Sciatic nerve (tissue), 2 donors: ENCODE measurements around the gene FBXO24. TPM values are rescaled to one million over a fixed set of nuclear protein-coding genes. Genes with fewer than 3 reads are reported as not detected.
A peak's percentile ranks its signal among the peaks of the same experiment; 100 is the strongest.
"Not testable (repeated sequence)": the region's sequence is repeated elsewhere in the genome, so short reads cannot be mapped to it uniquely, and the experiment has no call there.

ENCODE experiments used
- ATAC-seq: fragments of 200-7000 bp; cut with Tn5 transposase; one replicate; pipeline ENCODE4 v1.9.1; 2020; ENCODE audit warnings: mild to moderate bottlenecking, moderate library complexity
- DNase-seq: peaks from one replicate; pipeline ENCODE4 v3.0.0-alpha.2; 2020; ENCODE audit warnings: low spot score
- intact Hi-C: fragments of 100-400 bp; cut with DNase I; formaldehyde crosslinking; loops from one replicate; pipeline ENCODE4 v1.14.2; 2022
- total RNA-seq: library from RNA; stranded (reverse); fragmentation: NEBNext Ultra II Directional; extraction: Animal tissue kit (Norgen Biotek cat#: 25700); gene quantifications from one replicate; pipeline ENCODE4 v1.2.1, GENCODE V29; 2021
- donor health status: DM: no; HTN: no; CAD: no.
- donor health status: DM: no; HTN: no; CAD: no.

The FBXO24 gene
- total RNA-seq, 1 donor from 2014 or later, result 1.2 TPM

GRCh38 chr7:100553032-100553431 lies 33.1 kb upstream of the FBXO24 start:
- no peak for DNase-seq
- no peak for ATAC-seq
- intact Hi-C loops, result no loop called here

- DNase-seq (no peak), ATAC-seq (no peak)
- intact Hi-C loops, result no loop called here
These were observed 30.4 kb upstream of the FBXO24 start for GRCh38 chr7:100555701-100556100.

GRCh38 chr7:100556541-100556940 lies 29.6 kb upstream of the FBXO24 start:
- intact Hi-C loops, result no loop called here
- peak; percentile 25 for ATAC-seq
- no peak for DNase-seq

GRCh38 chr7:100559127-100559526 lies 27.0 kb upstream of the FBXO24 start:
- no peak for ATAC-seq
- intact Hi-C loops, result no loop called here
- no peak for DNase-seq

DNA sequence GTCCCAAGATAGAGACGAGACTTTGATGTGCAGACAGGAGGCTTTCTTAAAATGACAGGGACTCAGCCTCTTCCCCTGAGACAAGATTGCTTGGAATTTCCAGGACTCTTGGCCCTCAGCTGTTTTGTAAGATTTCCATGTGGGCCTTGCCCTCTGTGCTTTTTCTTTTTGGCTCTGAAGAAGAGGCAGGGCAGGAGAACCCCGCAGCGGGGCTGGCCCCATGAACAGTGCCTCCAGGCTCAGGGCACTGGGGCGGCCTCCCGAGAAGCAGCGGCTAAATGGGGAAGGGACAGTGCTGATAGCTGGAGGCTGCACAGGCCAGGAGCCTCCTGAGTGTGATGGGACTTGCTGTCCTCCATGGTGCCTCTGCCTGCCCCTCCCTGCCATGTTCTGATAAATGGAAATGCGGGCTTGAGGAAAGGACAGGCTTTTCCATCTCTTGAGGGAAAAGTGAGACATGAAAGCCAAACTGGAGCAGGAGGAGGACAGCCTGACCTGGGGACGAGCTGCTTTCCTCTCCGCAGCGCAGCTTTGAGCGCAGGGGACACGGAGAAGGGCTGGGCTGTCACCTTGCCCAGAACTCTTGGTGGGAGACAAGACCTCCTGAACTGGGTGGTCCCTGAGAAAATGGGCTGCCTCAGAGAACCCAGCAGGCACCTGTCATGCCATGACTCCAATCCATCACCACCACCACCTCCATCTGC lies 24.5 kb upstream of the FBXO24 start:
- ATAC-seq (no peak), DNase-seq (no peak)
- intact Hi-C loops, result loop anchor here (5.0 kb wide), 1 partner anchor 94 kb away; no protein-coding TSS in a partner anchor

GRCh38 chr7:100562195-100563099 lies 23.7 kb upstream of the FBXO24 start:
- DNase-seq, result no peak
- ATAC-seq, result no peak
- intact Hi-C loops, result loop anchor here (5.0 kb wide), 1 partner anchor 95 kb away; no protein-coding TSS in a partner anchor

DNA sequence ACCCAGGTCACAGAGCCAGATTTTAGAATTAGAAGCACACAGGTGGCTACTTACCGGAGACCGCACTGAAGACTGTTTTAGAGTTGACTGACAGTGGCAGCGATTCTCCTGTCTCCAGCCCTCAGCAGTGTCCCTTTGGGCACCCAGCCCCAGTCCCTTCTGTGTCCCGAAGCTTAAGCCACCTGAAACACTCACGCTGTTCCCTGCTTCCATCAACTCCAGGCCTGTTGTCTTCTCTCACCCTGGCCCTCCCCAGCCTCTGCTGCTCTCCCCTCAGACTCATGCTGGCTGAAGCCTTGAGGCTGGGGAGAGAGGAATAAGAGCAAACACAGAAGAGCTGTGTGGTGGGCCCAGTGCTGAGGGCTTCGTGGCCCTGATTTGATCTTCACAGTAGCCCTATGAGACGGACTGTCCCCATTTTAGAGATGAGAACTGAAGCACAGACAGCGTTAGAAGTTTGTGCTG lies 23.0 kb upstream of the FBXO24 start:
- ATAC-seq (no peak), DNase-seq (no peak)
- intact Hi-C loops, result loop anchor here (5.0 kb wide), 1 partner anchor 96 kb away; no protein-coding TSS in a partner anchor

DNA sequence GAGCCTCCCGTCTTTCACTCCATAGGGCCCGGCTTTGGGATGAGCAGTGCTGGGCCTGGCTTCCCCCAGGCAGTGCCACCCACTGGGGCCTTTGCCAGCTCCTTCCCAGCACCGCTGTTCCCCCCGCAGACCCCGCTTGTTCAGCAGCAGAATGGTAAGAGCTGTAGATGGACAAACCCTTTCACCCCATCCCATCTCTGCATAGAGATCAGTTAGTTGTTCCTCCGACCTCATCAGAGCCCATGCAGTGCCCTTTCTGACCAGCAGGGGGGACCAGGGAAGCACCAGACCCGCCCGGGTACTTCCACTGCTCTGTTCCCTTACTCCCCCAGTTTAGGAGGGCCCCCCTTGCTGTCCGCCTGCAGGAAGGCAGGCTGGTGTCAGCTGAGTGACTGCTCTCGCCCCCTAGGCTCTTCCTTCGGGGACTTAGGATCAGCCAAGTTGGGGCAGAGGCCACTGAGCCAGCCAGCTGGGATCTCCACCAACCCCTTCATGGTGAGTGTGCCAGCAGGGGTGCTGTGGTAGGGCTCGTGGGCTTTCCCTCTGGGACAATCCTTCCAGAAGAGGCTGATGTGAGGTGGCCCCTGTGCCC lies 22.2 kb upstream of the FBXO24 start:
- intact Hi-C loops, result loop anchor here (2.0 to 5.0 kb wide), 2 partner anchors 97 to 129 kb away; no protein-coding TSS in a partner anchor
- peak; percentile 93 for DNase-seq
- ATAC-seq, result peak; percentile 66

GRCh38 chr7:100564405-100564804 lies 21.7 kb upstream of the FBXO24 start:
- intact Hi-C loops, result loop anchor here (2.0 to 5.0 kb wide), 2 partner anchors 97 to 128 kb away; no protein-coding TSS in a partner anchor
- not testable (repeated sequence) for ATAC-seq, DNase-seq

GRCh38 chr7:100565133-100565571 lies 21.0 kb upstream of the FBXO24 start:
- ATAC-seq, result no peak
- DNase-seq, result no peak
- intact Hi-C loops, result loop anchor here (2.0 kb wide), 1 partner anchor 128 kb away; no protein-coding TSS in a partner anchor

GRCh38 chr7:100566018-100566531 lies 20.1 kb upstream of the FBXO24 start:
- ATAC-seq (no peak), DNase-seq (no peak)
- intact Hi-C loops, result no loop called here

GRCh38 chr7:100567031-100567730 lies 18.9 kb upstream of the FBXO24 start:
- DNase-seq (no peak), ATAC-seq (no peak)
- intact Hi-C loops, result no loop called here

DNA sequence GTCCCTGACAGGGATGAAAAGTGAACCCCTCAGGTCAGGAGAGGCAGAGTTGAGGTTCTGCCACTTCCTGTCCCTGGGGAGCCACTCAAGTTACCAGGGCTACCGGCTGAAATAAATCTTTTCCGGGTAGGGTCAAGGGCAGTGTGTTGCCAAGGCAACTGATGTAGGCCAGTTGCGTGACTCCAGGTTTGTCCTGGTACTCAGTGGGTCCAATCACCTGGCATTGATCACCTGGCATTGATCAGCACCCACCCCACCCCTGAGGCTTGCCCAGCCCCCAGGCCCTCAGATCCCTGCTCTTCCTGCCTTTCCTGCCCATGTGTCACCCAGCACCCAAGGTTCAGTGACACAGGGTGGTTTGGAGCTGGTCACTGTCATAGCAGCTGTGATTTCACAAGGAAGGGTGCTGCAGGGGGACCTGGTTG lies 18.4 kb upstream of the FBXO24 start:
- intact Hi-C loops, result no loop called here
- ATAC-seq (no peak), DNase-seq (no peak)

GRCh38 chr7:100568176-100568895 lies 17.8 kb upstream of the FBXO24 start:
- intact Hi-C loops, result no loop called here
- DNase-seq (no peak), ATAC-seq (no peak)

DNA sequence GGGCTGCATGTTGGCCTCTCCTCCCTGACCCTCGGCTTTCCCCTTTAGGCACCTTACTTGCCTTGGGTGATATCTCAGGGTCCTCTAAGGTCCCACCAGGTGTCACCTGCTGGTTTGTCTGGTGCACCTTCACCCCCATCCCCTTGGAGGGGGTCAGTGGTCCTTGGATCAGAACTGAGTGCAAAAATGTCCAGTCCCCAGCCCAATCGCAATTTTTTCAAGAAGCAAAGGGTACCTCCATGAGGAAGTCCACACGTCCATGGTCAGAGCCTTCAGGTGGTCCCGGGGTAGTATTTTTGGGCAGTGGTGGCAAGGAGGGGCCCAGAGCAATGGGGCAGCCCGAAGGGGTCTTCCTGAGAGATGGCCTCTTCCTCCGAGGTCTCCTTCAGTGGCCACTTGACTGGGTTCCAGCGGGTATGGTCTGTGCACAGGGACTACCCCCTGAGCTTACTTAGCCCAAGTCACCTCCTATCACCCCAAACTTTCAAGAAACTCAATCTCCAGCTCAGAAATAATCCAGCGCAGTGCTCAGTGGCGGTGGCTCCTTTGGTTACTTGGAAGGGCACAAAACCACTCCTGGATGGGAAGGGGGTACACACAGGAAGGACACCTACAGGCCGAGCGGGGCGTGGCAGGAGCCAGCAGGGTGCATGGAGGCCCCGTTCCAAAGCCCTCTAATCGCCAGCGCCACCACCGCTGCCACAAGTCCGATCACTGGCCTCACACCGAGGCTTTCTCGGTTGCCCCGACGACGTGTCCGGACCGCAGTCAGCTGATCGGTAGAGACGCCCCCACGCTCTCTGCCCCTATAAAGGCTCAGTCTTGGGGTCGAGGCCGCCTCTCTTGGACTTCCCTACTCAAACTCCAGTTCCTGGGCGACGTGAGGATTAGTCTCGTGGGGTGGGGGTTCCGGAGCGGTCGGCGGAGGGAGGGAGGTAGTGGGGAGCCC lies 17.0 kb upstream of the FBXO24 start:
- intact Hi-C loops, result no loop called here
- ATAC-seq, result peak; percentile 53
- DNase-seq, result peak; percentile 79

GRCh38 chr7:100570954-100571828 lies 14.9 kb upstream of the FBXO24 start:
- DNase-seq (no peak), ATAC-seq (no peak)
- intact Hi-C loops, result no loop called here
